Measurements from ENCODE around the gene NOPCHAP1.
"Not testable (repeated sequence)": the region's sequence is repeated elsewhere in the genome, so short reads cannot be mapped to it uniquely, and the experiment has no call there.

Gene NOPCHAP1

DNA sequence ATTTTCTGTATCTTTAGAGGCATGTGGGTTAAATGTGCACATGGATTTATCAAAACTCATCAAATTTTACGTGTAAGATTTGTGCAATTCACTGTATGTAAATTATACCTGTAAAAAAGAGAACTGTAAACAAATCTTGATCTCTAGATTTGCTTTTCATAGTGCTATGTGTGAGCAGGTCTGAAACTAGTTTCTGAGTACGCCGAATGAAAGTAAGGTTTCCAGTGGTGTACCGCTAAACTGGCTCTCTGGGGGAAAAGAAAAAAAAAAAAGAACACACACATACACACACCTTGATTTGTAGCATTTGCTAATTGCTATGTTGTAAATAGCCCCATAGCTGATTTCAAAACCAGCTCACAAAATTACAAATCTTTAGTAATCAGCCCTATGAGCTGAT is 19.4 kb upstream of the NOPCHAP1 start:
- DNase-seq: no peak

DNA sequence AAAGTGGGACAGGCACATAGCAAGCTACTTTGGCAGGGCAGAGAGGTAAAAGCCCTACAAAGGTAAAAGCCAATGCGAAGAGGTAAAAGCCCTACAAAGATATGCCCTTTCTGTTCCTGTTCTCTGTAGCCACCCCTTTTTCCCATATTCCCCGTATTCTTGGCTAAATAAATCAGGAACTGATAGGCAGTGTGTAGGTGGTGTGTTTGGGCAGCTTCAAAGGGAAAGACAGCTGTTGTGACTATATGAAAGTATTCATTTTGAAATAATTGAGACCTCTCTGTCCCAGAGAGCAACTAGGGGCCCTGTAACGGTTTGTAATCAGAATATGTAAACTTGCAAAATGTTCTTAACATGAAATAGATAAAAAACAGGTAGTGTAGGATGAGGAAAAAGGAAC is 16.8 kb upstream of the NOPCHAP1 start:
- no peak for DNase-seq

DNA sequence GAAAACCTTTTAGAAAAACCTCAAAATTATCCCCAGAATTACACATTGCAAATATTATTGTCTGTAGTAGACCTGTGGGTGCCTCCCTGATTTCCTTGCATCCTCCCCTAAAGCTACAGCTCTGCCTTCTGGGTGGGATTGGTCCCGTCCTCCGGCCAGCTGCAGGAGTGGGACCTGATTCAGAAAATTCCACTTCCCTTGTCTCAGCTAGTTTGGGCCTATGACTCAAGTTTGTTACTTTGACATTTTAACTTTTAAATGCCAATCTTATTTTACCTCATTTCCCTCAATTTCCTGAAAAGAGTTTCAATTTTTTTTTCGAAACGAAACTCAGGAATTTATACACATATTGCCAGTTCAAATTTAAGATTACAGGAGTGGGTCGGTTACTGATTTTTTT is 14.8 kb upstream of the NOPCHAP1 start:
- DNase-seq: no peak

DNA sequence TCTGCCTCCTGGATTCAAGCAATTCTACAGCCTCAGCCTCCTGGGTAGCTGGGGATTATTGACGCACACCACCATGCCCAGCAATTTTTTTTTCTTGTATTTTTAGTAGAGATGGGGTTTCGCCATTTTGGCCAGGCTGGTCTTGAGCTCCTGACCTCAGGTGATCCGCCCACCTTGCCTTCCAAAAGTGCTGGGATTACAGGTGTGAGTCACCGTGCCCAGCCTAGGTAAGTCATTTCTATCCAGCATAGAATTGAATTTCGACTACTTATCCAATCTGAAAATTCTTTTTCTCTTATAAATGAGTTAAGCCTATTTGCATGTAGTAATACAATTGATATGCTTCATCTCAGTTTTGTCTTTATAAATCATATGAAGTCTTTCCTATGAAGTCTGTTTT is 12.9 kb upstream of the NOPCHAP1 start:
- DNase-seq: no peak

DNA sequence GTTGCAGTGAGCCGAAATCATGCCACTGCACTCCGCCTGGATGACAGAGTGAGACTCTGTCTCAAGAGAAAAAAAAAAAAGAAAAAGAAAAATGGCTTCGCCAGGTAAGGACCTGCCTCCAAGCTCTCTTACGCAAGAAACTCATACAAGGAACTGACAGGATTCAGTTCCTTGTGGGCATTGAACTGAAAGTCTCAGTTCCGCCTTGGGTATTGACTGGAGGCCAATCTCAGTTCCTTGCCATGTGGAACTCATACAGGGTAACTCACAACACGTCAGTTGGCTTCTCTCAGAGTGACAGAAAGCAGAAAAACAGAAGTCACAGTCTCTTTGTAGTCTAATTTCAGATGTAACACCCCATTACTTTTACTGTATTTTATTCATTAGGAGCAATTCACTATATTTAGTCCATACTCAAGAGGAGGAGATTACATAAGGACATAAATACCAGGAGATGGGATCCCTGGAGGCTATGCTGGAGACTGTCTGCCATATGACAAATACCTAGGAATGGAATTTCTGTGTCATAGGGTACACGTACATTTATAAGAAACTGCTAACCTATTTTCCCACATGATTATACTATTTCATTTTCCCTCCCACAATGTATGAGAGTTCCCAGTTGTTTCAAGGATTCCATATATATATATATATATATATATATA is 11.4 kb upstream of the NOPCHAP1 start:
- no peak for DNase-seq

DNA sequence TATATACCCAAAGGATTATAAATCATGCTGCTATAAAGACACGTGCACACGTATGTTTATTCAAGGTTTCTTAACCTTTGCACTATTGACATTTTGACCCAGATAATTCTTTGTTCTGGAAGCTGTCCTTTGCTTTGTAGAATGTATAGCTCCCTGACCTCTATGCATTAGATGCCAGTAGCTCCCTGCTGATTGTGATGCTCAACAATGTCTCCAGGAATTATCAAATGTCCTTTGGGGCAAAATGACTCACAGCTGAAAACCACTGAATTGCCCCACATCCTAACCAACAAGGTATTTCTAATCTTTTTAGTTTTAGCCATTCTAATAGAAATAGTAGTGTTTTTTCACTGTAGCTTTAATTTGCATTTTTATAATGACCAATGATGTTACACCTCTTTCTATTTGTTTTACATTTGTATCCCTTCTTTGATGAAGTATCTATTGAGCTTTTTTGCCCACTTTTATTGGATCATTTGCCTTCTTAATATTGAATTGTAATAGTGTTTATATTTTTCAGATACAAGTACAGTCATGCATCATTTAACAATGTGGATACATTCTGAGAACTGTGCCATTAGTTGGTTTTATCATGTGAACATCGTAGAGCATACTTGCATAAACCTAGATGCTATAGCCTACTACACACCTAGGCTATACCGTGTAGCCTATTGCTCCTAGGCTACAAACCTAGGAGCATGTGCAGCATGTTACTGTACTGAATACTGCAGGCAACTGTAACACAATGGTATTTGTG is 10.4 kb upstream of the NOPCHAP1 start:
- no peak for DNase-seq

DNA sequence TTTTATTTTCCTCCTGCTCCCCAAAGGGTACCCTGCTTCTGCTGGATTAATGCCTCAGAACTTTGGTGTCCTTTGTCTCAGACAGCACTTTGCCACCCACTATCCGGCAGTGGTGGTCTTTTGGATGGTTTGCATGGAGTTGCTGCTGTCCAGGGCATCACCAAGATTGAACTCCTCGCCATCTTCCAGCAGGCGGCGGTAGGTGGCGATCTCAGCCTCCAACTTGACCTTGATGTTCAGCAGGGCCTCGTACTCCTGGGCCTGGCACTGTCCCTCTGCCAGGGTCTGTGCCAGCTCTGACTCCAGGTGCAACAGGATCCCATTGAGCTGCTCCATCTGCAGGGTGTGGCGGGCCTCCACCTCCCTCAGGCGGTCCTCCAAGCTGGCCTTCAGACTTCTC is 9.4 kb upstream of the NOPCHAP1 start:
- no peak for DNase-seq

DNA sequence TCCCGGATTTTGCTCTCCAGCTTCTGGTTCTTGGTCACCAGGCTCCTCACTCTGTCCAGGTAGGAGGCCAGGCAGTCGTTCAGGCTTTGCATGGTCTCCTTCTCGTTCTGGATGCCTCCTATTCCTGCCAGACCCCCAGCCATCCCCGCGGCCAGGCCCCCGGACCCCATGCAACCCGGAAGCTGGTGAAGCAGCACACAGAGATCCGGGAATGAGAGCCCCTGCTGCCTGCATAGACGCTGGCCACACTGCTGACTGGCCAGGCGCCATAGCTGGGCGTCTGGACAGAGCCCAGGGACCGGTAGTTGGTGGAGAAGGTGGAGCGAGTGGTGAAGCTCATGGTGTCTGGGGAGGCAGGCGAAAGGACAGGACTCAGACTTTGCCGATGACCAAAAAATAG is 8.4 kb upstream of the NOPCHAP1 start:
- not testable (repeated sequence) for DNase-seq

DNA sequence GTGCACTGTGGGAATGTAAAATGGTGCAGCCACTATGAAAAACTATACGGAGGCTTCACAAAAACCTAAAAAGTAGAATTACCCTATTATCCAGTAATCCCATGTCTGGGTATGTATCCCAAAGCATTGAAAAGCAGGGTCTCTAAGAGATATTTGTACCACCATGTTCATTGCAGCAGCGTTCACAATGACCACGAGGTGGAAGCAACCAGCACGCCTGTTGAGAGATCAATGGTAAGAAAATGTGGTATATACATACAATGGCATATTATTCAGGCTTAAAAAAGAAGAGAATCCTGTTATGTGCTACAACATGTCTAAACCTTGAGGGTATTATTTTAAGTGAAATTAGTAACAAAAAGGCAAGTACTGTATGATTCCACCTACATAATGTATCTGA is 910 bp upstream of the NOPCHAP1 start:
- DNase-seq: no peak

DNA sequence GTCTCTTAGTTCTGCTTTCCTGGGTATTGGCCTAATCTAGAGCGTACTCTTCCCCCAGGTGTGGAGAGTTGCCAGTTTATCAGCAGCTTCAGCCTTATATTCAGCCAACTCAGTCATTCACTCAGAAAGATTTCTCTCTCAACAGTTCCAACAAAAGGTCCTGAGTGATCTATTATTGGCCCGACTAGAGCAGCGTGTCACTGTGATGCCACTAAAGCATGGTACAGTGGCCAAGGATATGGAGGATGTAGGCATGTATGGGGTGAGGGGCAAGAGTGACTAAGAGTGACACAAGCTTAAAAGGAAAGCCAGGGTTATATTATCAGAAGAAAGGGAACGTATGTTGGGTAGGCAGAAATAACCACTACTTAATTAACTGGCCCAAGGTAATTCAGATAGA is 4.8 kb downstream of the NOPCHAP1 start:
- no peak for DNase-seq

DNA sequence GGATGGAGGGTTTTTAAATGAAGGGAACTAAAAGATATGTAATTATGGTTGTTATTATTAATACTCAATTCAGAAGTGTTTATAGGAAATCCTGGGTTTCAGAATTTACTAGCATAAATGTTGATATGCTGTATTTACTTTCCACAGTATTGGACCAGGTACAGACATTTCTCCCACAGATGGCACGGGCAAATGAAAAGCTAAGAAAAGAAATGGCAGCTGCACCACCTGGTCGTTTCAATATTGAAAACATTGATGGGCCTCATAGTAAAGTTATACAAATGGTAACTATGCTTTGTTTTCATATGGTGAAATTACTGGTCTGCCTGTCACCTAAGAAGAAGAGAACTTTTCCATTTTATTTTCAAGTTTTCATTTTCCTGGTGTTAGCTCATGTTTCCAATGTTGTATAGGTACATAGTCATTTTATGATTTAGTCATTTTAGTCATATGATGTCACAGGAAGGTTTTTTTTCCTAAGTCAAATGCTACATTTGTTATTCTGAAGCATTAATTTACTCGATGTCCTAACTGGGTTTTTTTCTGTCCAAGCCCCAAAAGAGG is 5.5 kb downstream of the NOPCHAP1 start:
- peak; percentile 11 for DNase-seq

DNA sequence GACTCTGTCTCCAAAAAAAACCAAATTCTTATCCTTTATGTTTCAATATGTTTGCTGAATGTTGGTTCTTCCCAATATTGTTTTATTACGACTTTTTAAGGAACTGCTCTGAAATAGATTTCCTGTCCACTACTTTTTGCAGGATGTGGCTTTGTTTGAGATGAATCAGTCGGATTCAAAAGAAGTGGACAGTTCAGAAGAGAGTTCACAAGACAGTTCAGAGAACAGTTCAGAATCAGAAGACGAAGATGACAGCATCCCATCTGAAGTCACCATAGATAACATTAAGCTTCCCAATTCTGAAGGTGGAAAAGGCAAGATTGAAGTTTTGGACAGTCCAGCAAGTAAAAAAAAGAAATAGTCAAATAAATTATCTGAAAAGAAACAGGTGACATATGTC is 8.2 kb downstream of the NOPCHAP1 start:
- DNase-seq: no peak

DNA sequence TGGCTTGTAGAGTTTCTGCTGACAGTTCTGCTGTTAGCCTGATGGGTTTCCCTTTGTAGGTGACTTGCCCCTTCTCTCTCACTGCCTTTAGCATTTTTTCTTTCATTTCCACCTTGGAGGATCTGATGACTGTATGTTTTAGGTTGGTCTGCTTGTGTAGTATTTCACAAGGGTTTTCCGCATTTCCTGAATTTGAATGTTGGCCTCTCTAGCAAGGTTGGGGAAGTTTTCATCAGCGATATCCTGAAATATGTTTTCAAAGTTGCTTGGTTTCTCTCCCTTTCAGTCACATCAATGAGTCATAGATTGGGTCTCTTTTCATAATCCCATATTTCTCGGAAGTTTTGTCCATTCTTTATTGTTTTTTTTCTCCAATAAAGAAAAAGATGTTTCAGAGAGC is 11.4 kb downstream of the NOPCHAP1 start:
- no peak for DNase-seq

DNA sequence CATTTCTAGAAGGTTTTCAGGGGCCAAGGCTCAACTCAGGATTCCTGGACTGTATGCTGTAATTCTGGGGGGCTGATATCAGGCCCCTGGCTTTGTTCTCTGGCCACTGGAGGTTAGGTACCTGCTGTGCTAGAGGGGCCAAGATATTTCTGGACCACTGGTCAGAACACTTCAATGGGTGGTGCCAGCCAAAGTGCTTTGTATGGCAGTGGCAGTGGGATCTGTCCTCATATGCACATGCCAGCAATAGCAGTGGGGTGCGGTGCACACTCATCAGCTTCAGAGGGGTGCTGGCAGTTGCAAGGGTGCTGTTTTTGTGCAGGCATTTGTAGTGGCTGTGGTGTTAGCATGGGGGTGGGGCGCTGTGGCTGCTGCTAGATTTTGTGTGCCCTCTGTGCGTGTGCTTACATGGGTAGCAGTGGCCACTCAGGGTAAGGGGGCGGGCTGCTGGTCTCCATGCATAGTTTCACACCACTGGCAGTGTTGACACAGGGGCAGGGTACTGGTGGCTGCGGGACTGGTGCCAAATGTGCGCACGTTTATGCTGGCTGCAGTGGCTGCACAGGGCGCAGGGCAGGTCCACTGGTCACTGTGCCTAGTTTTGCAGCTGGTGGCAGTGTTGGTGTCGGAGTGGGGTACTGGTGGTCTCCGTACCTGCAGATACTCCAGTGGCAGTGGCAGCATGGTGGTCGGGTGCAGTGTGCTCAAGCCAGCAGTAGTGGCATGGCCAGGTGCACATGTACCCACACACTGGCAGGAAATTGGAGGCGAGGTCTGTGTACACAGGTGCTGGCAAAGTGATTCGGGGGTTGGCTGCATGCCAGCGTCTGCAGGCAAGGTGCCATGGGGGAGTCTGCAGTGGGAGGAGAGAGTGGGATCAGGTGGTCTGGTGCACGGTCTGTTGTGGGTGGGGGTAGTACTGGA is 12.6 kb downstream of the NOPCHAP1 start:
- DNase-seq: peak; percentile 97

DNA sequence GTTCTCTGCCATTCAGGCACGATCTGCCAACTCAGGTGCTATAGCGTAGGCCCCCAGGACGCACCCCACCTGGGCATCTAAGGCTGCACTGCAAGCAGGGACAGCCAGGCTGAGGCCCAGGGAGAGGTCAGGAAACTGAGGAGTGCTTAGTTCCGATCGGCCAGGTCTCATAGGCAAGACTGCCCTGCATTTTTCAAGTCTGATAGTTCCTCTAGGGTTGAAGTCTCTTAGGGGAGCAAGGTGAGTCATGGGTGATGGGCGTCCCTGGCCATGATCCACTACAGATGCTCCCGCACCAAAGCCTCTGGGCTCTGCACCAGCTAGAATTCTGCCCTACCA is 13.2 kb downstream of the NOPCHAP1 start:
- no peak for DNase-seq

DNA sequence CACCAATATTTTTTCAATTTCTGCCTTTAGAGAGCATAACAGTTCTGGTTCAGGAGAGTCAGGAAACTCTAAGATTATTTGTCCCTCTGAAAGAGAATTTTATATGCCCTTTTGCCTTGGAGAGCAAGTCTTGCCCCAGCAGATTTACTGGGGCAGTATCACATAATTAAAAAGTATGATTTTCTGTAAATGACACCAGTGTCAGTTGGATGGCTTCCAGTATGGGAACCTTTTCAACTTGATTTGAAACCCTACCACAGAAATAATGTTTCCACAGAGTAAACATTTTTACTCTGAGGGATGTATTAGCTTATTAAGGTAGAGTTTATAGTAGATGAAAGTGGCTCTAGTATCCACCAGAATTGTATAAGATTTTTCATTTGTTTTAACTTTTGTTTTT is 15.4 kb downstream of the NOPCHAP1 start:
- DNase-seq: no peak

DNA sequence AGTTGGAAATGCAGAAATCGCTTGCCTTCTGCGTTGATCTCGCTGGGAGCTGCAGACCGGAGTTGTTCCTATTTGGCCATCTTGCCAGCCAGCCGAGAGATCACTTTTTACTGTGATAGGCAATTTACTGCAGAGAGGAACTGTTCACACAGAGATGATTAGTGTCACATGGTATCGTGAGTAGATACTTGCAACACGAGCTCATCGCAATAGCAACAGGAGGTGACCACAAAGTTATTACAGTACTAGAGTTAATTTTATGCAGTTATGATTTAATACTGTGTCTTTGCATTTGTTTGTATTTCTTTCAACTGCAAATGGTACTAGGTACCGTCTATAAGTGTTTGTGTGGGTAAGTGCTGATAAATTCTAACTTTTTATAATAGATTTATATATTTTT is 27.8 kb downstream of the NOPCHAP1 start:
- no peak for DNase-seq

DNA sequence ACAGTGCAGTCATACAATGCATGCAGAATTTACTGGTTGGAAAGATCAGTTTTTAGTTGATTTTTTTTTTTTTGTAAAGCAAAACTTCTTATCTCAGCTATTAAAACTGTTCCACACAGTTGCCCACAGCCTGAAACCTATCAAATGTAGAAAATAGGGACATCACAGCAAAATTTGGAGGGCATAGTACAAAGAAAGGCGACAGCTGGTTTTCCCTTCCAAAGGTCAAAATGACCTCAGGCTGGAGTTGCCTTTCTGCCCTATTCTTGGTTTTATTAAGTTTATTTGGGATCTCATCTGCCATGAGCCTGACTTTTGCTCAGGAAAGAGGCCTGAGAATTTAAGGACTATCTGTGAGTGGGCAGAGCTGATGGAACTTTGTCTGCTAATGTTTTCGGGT is 28.5 kb downstream of the NOPCHAP1 start:
- no peak for DNase-seq

DNA sequence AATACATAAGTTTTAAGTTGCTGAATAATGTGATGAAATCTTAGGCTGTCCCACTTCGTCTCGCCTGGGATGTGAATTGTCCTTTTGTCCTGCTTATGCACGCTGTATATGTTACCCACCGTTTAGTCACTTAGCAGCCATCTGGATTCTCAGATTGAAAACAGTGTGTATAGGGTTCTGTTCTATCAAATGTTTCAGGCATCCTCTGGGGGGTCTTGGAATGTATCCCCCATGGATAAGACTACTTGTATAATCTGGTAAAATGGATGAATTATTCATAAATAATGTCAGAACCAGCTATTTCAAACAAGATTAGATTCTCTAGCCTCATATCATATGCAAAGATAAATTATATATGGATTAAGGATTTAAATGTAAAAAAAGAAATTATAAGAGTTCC is 29.4 kb downstream of the NOPCHAP1 start:
- DNase-seq: no peak

DNA sequence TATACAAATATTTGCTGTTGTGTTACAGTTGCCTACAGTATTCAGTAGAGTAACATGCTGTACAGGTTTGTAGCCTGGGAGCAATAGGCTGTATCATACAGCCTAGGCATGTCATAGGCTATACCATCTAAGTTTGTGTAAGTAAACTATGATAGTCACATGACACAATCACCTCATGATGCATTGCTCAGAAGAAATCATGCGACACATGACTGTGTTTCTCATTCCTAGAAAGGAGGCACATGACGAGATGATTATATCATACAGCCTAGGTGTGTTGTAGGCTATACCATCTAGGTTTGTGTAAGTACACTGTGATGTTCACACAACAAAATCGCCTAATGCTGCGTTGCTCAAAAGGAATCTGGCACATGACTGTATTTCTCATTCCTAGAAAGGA is 31.9 kb downstream of the NOPCHAP1 start:
- DNase-seq: no peak

DNA sequence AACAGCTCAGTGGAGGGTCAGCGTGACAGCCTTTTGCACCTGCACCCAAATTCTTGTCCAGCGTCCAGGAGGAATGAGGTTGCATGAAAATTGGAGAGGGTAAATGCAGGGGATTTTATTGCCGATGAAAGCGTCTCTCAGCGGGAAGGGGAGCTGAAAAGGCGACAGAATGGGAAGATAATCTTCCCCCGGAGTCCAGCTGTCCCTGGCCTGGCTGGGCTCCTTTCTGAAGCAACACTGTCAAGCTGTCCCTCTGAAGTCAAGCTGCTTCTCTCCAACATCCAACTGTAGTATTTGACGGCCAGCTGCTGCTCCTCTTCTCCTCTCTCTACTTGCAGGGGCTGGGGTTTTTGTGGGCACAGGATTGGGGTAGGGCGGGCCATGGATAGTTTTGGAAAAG is 32.7 kb downstream of the NOPCHAP1 start:
- DNase-seq: no peak

DNA sequence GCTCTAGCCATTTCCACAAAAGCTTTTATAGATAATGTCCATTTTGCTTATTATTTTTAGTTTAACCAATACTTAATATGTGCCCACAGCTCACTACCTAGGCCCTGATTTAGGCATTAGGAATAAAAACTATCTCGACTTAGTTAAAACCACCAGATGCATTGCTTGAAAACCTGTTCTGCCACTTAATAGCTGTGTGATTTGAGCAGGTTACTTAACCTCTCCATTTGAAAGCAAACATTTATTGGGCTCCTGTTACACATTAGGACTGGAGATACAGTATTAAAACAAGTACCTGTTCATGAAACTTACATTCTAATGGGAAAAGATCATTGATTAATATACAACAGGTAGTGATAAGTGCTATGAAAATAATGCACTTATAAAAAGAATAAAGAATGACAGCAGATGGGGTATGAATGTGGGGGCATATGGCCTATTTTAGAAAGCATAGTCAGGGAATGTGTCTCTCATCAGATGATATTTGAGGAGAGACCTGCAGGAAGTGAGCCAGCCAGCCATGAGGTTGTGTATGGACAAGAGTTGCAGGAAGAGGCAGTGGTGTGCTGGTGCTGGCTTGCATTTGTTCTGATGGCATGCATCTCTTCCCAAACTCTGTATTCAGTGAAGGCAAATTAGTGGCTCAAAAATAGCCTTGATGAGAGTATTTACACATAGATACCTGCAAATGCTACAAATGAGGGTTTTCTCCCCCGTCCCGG is 34.3 kb downstream of the NOPCHAP1 start:
- DNase-seq: peak; percentile 60

DNA sequence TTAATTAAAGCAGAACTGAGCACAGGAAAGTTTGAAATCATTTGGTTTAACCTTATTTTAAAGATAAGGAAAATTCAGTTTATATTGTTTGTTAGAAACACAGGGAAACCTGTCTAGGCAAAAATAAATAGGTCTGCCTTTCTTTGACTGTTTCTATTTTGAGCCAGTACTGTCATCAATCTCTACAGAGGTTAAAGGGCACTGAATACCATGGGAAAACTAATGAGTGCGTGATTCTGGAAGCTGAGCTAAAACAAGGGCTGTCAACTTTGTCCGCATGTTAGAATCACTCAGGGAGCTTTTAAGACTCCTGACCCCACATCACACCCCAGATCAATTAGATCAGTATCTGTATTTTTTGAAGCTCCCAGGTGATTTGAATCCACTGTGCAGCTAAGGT is 38.8 kb downstream of the NOPCHAP1 start:
- no peak for DNase-seq

All from NCI-H2171 treated with DMSO at 0.1 percent for 48 hours (cell line).